ENCODE measurements around the gene KRTAP12-2.
"Not testable (repeated sequence)": the region's sequence is repeated elsewhere in the genome, so short reads cannot be mapped to it uniquely, and the experiment has no call there.

KRTAP12-2 gene

GRCh38 chr21:44686000-44686781 lies 19.5 kb upstream of the KRTAP12-2 start:
- H3K4me3 ChIP-seq (ENCODE audit: low read length): no peak overlapping the region
- TF ChIP-seq, protein P1, sequence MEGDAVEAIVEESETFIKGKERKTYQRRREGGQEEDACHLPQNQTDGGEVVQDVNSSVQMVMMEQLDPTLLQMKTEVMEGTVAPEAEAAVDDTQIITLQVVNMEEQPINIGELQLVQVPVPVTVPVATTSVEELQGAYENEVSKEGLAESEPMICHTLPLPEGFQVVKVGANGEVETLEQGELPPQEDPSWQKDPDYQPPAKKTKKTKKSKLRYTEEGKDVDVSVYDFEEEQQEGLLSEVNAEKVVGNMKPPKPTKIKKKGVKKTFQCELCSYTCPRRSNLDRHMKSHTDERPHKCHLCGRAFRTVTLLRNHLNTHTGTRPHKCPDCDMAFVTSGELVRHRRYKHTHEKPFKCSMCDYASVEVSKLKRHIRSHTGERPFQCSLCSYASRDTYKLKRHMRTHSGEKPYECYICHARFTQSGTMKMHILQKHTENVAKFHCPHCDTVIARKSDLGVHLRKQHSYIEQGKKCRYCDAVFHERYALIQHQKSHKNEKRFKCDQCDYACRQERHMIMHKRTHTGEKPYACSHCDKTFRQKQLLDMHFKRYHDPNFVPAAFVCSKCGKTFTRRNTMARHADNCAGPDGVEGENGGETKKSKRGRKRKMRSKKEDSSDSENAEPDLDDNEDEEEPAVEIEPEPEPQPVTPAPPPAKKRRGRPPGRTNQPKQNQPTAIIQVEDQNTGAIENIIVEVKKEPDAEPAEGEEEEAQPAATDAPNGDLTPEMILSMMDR (conservative IDR thresholded peaks at IDR 0.05; ENCODE audit: low read depth, low read length): no peak
- DNase-seq (ENCODE audit: low read depth): no peak

DNA sequence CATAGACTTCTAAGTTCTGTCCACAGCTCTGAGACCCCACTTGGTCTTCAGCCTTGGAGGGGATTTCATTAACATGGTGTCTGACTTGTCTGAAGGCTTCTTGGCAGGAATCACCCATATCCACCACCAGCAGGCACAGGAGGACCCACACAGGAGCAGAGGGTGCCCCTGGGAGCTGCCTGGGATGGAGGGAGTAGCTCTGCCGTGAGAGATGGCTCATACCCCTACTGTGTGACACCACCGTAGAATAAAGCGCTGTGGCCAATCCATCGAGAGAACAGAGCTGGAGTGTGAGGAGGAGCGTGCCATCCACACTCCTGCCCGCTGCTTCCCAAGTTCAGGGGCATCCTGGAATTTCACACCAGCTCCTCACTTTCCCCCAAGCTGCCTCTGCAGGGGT lies 18.3 kb upstream of the KRTAP12-2 start:
- DNase-seq (ENCODE audit: low read depth): not testable (repeated sequence)

GRCh38 chr21:44684483-44684882 lies 17.8 kb upstream of the KRTAP12-2 start:
- TF ChIP-seq, protein P1 (conservative IDR thresholded peaks at IDR 0.05; ENCODE audit: low read depth, low read length): no peak
- DNase-seq (ENCODE audit: low read depth): no peak
- H3K4me3 ChIP-seq (ENCODE audit: low read length): no peak overlapping the region

More for the DNA sequence above, 18.3 kb upstream of the KRTAP12-2 start:
- H3K4me3 ChIP-seq (ENCODE audit: low read length): not testable (repeated sequence)

DNA sequence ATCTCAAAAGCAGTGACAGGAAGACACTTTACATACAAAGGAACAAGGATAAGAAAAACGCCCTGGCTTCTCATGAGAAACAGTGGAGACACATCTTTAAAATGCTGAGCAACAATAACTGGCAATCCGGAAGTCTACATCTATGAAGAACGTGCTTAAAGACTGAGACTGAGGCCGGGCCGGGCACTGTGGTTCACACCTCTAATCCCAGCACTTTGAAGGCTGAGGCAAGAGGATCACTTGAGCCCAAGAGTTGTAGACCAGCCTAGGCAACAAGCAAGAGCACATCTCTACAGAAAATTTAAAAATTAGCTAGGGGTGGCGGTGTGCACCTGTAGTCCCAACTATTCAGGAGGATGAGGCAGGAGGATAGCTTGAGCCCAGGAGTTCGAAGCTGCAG lies 17.4 kb upstream of the KRTAP12-2 start:
- H3K4me3 ChIP-seq (ENCODE audit: low read length): no peak overlapping the region
- no peak for DNase-seq (ENCODE audit: low read depth)
- TF ChIP-seq, protein P1 (conservative IDR thresholded peaks at IDR 0.05; ENCODE audit: low read depth, low read length): no peak

DNA sequence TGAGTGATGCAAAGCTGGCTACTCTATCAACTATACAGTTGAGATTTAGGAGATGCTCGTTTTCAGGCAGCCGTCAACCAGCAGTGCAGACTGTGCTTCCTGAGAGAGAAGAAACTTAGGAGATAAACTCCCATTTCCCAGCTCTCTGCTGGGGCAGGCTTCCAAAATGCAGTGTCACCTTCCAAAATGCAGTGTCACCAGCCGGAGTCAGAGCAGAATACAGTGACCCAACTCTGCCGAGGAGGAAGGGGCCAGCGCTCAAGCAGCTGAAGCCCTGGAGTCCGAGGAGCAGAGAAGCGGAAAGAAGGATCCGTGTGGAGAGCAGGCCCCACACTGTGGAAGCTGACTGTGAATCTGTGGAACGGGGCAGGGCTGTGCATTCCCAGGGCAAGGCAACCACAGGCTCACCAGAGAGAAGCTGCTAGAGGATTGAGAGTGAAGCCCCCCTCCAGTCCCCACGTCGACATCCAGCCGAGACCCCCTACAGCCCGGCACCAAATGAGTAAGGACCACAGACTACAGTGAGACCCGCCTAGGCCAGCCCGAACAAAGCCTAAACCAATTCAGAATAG lies 15.9 kb upstream of the KRTAP12-2 start:
- no peak for DNase-seq (ENCODE audit: low read depth)
- TF ChIP-seq, protein P1 (conservative IDR thresholded peaks at IDR 0.05; ENCODE audit: low read depth, low read length): no peak
- H3K4me3 ChIP-seq (ENCODE audit: low read length): no peak overlapping the region

DNA sequence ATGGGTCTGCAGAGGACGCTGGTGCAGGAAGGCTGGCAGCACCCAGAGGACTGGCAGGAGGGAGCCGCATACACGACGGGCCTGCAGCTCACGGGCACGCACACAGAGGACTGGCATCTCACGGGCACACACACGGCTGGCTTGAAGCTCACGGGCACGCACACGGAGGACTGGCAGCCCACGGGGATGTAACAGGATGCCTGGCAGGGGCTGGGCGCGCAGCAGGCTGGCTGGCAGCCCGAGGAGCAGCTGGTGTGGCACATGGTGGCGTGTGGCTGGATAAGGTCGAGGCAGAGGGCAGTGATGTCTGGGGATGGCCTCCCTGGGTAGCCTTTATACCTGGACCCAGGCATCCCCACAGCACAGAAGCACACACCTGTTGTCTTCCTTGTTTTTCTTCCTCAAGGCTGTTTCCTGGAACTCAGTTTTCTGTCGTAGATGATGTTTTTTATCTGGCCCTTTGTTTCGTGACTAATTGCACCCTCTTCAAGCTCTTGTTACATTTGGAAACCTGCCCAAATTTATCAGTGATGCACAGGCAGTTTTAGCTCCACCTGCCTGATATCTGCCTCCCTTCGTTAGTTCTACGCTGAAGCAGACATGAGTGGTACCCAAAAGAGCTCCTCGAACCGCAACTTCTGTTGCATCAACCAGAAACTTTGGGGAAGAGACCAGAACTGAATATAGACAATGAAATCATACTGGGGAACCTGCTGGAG lies 15.3 kb upstream of the KRTAP12-2 start, which contains the start of gene KRTAP12-1:
Gene KRTAP12-1, minus strand, starts transcription at position 303 of the 719 bp plus-strand sequence. Its CDS starts 40 bp downstream, at position 263.
- TF ChIP-seq, protein P1 (conservative IDR thresholded peaks at IDR 0.05; ENCODE audit: low read depth, low read length): no peak

GRCh38 chr21:44681152-44681551 lies 14.4 kb upstream of the KRTAP12-2 start:
- H3K4me3 ChIP-seq (ENCODE audit: low read length): no peak overlapping the region
- TF ChIP-seq, protein P1 (conservative IDR thresholded peaks at IDR 0.05; ENCODE audit: low read depth, low read length): no peak
- DNase-seq (ENCODE audit: low read depth): no peak

More for the DNA sequence above, 15.3 kb upstream of the KRTAP12-2 start, which contains the start of gene KRTAP12-1:
- no peak for DNase-seq (ENCODE audit: low read depth)
- H3K4me3 ChIP-seq (ENCODE audit: low read length): no peak within 1 kb of the TSS
